Stimulated activated CD4-positive, alpha-beta T cell treated with anti-CD3 and anti-CD28 coated beads, Interleukin-15, amount 100 ng/mL, for 48 hours (primary cell): ENCODE measurements around the gene SCARB1.

Experiments used
- DNase-seq, 2 donors: peaks; one replicate each; pipeline ENCODE4 v3.0.0-alpha.2; 2020; ENCODE audit warnings: low read depth in 2 of 2

Gene SCARB1

GRCh38 chr12:124760560-124760959 is 103.1 kb downstream of the SCARB1 start:
- DNase-seq, result no peak

DNA sequence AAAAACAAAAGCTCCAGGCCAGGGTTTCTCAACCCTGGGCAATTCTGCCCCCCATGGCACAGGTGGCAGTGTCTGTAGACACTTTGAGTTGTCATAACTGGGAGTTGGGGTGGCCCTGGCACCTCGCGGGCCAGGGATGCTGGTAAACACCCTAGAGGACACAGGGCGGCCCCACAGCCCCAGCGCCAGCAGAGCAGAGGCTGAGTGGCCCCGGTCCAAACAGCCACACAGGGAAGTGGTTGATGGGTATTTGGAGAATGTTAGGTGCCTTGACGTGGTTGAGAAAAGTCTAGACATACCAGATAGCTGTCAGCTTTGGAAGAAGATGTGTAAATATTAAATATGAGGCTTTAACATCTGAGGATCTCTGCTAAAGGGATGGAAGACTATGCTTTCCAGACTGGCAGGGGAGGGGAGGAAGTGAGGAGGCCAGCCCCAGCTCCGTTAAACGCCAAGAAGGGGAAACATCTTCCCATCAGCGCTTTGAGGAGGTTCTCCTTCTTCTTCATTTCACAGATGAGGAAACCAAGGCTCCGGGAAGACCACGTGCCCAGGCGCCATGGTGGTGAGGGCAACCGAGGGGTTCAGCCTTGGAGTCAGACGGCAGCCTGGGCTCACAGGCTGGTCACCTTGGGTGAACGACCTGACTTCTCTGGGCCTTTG is 103.7 kb downstream of the SCARB1 start:
- DNase-seq, result no peak

GRCh38 chr12:124758266-124759220 is 105.1 kb downstream of the SCARB1 start:
- no peak for DNase-seq

DNA sequence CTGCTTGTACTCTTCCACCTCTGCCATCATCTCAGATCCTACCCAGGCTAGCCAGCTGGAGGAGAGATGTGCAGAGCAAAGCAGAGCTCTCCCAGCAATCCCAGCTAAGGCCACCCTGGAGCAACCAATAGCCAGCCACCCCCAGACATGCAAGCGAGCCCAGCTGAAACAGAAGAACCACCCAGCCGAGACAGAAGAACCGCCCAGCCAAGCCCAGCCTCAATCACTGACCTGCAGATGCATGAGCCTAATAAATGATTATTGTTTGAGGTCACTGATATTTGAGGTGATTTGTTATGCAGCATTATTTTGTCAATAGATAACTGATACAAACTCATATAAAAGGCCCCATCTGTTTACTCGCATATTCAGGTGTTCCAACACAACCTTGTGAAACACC is 106.3 kb downstream of the SCARB1 start:
- no peak for DNase-seq

DNA sequence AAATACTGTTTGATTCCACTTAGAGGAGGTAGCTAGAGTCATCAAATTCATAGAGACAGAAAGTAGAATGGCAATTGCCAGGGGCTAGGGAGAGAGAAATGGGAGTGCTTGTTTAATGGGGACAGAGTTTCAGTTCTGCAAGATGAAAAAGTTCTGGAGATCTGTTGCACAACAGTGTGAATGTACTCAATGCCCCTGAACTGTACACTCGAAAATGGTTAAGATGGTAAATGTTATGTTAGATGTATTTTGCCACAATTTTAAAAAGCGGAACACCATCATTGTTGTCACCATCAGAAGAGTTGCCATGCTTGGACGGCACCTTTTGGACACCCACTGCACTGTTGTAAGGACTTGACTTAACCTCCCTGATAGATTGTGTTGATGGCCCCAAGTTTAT is 106.9 kb downstream of the SCARB1 start:
- no peak for DNase-seq

DNA sequence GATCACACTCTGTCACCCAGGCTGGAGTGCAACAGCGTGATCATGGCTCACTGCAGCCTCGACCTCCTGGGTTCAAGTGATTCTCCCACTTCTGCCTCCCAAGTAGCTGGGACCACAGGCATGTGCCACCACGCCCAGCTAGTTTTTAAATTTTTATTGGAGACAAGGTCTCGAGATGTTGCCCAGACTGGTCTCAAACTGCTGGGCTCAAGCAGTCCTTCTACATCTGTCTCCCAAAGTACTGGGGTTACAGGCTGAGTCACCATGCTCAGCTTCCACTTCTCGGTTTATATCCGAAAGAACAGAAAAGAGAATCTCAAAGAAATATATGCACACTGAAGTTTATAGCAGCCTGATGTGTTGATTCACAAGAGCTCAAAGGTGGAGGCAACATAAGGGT is 107.5 kb downstream of the SCARB1 start:
- DNase-seq, result no peak

GRCh38 chr12:124755801-124756148 is 107.9 kb downstream of the SCARB1 start:
- no peak for DNase-seq

DNA sequence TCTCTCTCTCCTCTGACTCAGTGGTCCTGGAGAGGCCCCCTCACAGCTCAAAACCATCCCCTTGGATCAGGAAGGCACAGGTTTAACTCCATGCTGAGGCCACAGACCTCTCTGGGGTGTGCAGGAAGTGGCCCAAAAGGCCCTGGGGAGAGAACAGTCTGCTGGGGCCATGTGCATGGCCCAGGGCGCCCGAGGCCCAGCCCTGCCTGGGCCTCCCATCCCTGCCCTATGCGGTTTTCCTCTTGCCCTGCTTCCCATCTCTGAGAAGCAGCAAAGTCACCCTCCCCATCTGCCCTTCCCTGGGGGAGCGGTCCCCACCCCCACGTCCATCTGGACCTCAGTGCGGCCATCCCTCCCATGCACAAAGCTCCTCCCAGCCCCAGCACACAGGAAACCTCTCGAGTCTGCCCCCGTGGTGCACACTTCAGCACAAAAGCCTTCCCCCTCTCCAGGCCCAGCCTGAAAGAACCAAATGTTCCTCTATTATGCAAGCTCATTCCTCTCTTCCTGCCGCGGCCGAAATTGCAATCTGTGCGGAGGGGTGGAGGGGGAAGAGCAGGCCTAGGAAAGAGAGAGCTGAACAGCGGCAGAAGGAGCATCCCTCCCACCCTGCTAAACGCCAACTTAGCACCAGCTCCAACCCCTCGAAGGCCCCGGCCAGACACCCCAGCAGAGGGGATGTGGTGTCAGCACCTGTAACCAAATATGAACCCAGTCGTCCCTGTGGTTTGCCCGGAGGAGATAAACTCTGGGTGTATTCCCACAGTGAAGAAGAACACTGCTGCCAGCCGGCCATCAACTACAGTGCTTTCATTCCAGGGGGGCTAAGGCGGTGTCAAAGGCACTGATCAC is 108.5 kb downstream of the SCARB1 start:
- no peak for DNase-seq

DNA sequence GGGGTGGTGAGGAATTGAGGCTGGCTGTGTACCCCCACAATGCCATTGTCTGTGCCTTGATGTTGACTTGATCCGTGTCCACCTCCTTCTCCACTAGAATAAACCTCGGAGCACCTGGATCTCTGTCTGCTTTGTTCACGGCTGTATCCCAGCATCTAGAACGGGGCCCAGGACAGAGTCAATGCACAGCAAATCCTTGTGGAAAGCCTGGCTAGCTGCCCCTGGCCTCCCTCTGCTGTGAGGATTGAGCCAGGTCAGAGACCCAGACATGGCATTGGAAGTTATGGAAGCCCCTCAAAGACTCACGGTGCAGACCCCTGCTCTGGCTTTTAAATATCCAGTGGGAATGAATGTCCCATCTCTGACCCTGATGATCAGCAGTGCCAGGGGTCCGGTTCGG is 109.2 kb downstream of the SCARB1 start:
- DNase-seq, result no peak

- no peak for DNase-seq
These were observed 109.7 kb downstream of the SCARB1 start for GRCh38 chr12:124753993-124754392.

DNA sequence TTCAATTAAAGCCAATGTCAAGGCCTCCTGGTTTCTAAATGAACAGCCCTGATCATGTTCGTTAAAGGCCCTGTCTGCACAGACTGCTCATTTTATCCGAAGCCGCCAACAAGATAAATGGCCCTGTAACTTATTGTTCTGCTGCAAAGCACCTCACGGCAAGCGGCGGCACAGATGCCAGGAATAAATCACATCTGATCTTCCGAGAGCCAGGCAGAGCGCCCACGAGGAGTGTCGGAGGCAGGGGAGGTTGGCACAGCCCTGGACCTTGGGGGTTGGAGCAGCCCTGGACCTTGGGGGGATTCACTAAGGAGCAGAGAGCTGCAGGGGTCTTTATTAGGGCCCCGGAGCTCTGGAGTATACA is 110.5 kb downstream of the SCARB1 start:
- no peak for DNase-seq

DNA sequence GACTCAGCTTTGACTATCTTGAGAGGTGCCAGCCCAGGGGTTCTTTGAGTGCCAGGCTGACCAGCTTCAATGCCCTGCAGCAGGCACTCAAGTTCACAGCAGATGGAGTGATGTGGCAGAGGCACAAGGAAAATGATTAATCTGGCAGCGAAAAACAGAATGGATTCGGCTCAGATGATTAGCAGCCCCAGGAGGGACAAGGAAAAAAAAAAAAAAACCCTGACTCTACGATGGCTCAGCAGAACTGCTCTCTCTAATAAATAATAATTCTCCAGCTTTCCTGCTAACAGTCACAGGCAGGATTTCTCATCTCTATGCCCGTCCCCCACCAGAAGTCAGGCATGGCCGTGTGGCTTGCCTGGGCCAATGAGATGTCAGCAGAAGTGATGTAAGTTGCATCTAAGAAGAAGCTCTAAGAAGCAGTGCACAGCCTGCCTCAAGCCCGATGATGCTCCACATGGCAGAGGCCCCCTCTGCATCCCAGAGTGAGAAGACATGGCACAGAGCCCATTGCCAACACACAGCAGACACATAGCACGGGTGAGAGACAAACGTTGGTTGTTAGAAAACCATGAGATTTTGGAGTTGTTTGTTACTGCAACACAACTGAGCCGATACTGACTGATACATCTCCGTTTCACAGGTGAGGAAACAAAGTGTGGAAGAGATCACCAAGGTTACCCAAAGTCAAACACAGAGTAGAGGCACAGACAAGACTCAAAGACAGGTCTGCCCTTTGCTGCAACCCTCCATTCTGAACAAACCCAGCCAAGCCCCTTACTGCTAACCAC is 111.0 kb downstream of the SCARB1 start:
- no peak for DNase-seq

DNA sequence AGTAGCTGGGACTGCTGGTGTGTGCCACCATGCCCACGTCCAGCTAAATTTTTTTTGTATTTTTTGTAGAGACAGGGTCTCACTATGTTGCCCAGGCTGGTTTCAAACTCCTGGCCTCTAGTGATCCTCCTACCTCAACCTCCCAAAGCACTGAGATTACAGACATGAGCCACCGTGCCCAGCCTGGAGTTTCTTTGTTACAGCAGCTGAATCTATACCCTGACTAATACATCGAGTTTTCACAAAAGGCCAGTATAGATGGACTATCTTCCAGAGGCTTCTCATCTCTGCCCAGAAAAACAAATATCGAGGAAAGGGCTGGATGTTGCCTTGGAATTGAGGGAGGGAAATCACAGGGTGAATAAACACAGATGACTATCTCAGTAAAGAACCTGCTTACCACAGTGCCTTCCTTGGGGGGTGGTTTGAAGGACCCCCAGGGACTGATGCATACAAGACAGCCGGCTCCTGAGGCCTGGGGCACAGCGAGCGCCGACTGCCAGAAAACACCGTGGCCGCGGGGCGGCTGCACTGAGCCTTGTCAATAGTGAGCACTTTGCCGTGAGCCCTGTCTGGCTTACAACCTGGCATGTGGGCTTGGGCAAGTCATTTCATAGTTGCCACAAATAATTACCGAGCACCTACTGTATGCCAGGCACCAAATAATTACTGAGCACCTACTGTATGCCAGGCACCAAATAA is 111.9 kb downstream of the SCARB1 start:
- no peak for DNase-seq

DNA sequence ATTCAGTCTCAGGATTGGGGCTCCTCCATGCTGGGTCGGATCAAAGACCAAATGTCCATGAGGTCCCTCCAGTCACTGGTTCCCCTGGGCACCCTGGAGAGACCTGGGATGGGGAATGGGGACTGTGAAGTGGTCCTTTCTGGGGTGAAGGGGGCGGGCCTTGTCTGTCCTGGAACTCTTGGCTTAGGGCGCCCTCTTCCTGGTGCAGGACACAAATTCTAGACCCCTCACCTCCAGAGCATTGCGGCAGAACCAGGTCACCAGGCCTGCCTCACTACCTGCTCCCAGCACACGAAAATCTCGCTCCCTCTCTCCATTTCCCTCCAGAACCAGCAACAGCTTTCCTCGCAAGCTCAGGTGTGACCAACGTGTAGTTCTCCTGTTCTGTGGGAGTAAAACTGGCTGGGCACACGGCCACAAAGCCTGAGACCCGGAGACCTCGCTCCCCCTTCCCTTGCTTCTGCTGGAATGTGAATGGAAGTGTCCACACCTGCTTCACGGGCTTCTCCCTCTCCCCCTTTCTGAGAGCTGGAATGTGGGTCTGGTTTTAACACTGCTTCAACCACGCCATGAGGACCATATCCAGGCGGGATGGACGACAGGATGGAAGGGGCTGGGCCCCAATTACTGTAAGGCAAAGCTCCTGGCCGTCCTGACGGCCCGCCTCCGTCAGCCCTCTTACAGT is 112.7 kb downstream of the SCARB1 start:
- no peak for DNase-seq

DNA sequence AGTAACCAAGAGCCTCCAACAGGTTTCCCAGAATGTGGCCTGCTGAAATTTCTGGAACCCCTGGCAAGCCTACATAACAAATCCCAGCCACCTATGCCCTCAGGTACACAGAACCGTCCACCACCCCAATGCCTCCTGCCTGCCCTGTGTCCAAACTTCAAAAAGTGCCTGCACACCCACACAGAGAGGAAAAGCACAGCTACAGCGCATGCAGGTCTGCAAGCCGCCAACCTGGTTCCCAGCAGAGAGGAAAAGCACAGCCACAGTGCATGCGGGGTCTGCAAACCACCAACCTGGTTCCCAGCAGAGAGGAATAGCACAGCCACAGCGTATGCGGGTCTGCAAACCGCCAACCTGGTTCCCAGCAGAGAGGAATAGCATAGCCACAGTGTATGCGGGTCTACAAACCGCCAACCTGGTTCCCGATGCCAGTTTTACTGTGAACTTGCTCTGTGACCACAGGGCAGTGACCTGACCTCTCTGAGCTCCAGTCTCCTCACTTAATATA is 113.5 kb downstream of the SCARB1 start:
- no peak for DNase-seq

DNA sequence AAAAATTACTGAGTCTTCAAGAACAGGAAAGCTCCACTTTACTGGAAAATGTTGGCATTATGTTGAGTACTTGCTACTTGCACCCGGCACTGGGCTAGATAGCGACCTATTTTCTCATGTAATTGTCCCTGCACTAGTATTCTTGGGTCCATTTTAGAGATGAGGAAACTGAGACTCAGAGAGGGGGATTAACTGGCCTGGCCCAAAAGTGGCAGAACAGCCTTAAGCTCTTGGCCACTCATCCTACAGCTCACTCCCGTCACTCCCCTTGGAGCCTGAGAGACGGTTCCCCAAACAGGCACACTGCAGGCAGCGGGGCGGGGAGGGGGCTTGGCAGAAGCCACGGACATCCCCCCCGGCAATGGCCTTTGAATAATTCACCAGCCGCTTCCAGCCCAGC is 113.9 kb downstream of the SCARB1 start:
- DNase-seq, result no peak

DNA sequence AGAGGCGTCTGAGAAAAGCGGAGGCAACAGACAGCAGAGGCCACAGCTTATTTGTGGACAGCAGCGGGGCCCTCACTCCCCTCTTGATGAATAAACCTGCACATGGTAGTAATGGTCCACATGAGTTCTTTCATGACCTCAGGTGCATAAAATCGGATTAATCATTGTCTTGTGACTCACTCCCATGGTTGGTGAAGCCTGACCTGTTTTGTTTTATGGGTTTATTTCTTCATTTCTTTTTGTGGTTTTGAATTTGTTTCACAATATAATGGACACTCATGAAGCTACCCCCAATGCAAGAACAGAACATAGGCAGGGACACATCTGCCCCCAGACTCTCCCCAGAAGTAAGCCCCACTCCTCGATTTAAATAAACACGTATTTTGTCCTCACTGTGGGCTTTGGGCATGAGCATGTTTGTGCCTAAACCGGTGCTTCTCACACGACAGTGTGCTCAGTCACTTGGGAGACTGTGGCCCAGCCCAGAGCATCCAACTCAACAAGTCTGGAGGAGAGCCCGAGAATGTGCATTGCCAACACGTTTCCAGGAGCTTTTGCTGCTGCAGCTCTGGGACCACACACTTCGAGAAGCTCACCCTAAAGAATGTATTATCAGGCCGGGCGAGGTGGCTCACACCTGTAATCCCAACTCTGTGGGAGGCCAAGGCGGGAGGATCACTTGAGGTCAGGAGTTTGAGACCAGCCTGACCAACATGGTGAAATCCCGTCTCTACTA is 116.1 kb downstream of the SCARB1 start:
- DNase-seq, result no peak

DNA sequence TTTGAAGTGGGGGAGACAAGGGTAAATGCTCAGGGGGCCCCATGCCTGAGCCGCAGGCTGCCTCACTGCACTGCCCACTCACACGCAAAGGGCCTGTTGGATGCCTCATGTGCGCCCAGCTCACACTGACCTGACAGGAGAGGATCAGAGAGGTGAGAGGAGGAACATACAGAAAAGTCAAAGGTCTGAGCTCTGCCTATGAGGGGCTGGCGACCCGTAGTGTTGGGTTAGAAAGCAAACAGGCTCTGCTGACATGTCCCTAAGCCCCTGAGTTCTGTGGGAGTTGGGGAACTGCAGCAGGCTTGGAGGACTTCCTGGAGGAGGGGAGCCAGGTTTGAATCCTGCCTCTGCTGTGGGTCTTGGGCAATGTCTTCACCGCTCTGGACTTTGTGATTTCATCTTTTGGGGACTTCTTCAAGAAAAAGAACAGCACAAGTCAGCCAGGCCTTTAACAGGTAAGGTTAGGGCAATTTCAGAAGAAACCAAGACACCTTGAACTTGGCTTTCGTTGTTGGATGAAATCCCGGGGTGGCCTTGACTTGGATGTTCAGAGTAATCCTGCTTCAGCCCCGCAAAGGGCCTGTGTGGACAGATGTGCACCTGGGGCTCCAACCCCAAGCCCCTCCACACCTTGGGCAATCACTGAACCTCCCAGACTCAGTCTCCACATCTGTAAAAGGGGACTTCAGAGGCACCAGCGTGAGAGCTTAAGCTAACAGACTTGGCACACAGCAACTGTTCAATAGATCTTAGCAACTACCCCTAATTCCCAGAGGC is 116.8 kb downstream of the SCARB1 start:
- no peak for DNase-seq
